NCI-H2227 treated with DMSO at 0.1 percent for 48 hours (cell line): ENCODE data around the gene TAF11L14.

Experiments
- DNase-seq: peaks from one replicate; lab custom pipeline; 2025; lab: John Stamatoyannopoulos, UW

TAF11L14 gene

DNA sequence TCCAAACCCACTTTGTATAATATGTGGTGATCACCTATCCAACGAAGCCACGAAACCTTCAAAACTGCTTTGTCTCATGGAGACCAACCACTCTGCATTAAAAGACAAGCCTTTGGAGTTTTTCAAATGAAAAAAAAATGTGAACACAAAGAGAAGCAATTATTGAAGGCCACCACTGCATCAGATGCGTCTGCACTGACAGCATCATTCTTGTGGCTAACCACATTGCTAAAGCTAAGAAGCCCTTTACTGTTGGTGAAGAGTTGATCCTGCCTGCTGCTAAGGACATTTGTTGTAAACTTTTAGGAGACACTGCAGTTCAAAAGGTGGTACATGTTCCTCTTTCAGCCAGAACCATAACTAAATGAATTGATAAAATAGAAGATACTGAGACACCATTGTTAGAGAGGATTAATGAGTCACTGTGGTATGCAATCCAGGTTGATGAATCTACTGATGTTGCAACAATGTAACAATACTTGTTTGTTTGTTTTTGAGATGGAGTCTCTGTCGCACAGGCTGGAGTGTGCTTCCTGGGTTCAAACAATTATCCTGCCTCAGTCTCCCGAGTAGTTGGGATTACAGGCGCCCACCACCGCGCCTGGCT lies 45.4 kb downstream of the TAF11L14 start:
- DNase-seq = no peak

DNA sequence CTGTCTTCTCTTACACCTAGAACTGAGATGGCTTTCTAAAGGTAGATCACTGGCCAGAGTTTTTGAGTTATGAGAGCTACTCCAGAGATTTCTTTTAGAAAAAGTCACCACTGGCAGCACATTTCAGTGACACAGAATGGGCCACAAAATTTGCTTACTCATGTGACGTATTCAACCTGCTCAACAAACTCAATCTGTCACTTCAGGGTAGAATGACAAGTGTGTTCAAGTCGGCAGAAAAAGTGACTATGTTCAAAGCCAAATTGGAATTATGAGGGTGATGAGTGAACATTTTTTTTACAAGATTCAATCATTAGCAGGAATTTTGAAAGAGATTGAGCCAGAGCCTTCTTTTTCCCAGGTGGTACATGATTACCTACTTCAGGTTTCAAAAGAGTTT lies 46.5 kb downstream of the TAF11L14 start:
- DNase-seq = no peak
